ENCODE measurements around the gene LRBA.

- TF ChIP-seq POLR2AphosphoS5 (IDR thresholded peaks at IDR 0.05; ENCODE audit: insufficient read depth, low read depth, low read length) = no peak
- no peak for TF ChIP-seq CTCF (IDR thresholded peaks at IDR 0.05; ENCODE audit: extremely low read depth in 1 of 2, insufficient read depth in 1 of 2, low read depth in 1 of 2, low read length in 2 of 2)
- TF ChIP-seq EZH2 (IDR thresholded peaks at IDR 0.05; ENCODE audit: borderline replicate concordance, low read depth, low read length, severe bottlenecking) = no peak
- TF ChIP-seq POLR2A (IDR thresholded peaks at IDR 0.05; ENCODE audit: low read depth, low read length) = no peak
- TF ChIP-seq JUN (IDR thresholded peaks at IDR 0.05; ENCODE audit: borderline replicate concordance, insufficient read depth, insufficient read length, low read depth) = no peak
- no peak for TF ChIP-seq MAX (IDR thresholded peaks at IDR 0.05; ENCODE audit: insufficient read depth, insufficient read length)
- TF ChIP-seq GATA2 (IDR thresholded peaks at IDR 0.05; ENCODE audit: insufficient read depth, insufficient read length, low read depth, low read length) = no peak
- no peak for TF ChIP-seq MYC (IDR thresholded peaks at IDR 0.05; ENCODE audit: low read depth, low read length)
These were observed 215.9 kb downstream of the LRBA start for GRCh38 chr4:150799207-150799606.
